Natural killer cell treated with Interleukin-12 subunit alpha and Interleukin-12 subunit beta and Interleukin-15 and Interleukin-18, amount 100 ng/mL, for 72 hours (primary cell): Measurements from ENCODE around the gene ICAM1. TPM values are rescaled to one million over a fixed set of nuclear protein-coding genes. Genes with fewer than 3 reads are reported as not detected.

ENCODE experiments used
- ATAC-seq, 2 donors: fragments of 150-1000 bp; cut with Tn5 transposase in 1 of 2; sonication (Bioruptor Pico), chemical (Tn5 transposase) in 1 of 2; 2 replicates each; pipeline ENCODE4 v1.10.0; 2021
- DNase-seq: peaks from one replicate; pipeline ENCODE4 v3.0.0; 2022; ENCODE audit warnings: low spot score
- H3K27ac Mint-ChIP-seq, 2 donors: 1 replicate in 1 of 2; 2 replicates in 1 of 2; pipeline ENCODE4 v1.8.0; 2022; ENCODE audit warnings: mixed read lengths in 2 of 2, mild to moderate bottlenecking in 1 of 2, moderate library complexity in 1 of 2
- H3K27me3 Mint-ChIP-seq, 2 donors: 1 replicate in 1 of 2; 2 replicates in 1 of 2; pipeline ENCODE4 v1.8.0; 2022; ENCODE audit warnings: mixed read lengths in 2 of 2
- H3K36me3 Mint-ChIP-seq: one replicate; pipeline ENCODE4 v1.8.0; 2022; ENCODE audit warnings: mixed read lengths
- H3K4me1 Mint-ChIP-seq, 2 donors: 1 replicate in 1 of 2; 2 replicates in 1 of 2; pipeline ENCODE4 v1.8.0; 2022; ENCODE audit warnings: low read depth in 2 of 2, mixed read lengths in 2 of 2, mild to moderate bottlenecking in 1 of 2
- H3K4me3 Mint-ChIP-seq: one replicate; pipeline ENCODE4 v1.8.0; 2022; ENCODE audit warnings: mixed read lengths
- H3K9me3 Mint-ChIP-seq: 2 replicates; pipeline ENCODE4 v1.8.0; 2022; ENCODE audit warnings: mixed read lengths
- total RNA-seq, 2 donors: library from RNA; stranded (reverse); gene quantifications; one replicate each; pipeline ENCODE4 v1.2.3, GENCODE V29; 2022

The ICAM1 gene
- total RNA-seq, 2 donors from 2014 or later: 106 to 264 TPM

DNA sequence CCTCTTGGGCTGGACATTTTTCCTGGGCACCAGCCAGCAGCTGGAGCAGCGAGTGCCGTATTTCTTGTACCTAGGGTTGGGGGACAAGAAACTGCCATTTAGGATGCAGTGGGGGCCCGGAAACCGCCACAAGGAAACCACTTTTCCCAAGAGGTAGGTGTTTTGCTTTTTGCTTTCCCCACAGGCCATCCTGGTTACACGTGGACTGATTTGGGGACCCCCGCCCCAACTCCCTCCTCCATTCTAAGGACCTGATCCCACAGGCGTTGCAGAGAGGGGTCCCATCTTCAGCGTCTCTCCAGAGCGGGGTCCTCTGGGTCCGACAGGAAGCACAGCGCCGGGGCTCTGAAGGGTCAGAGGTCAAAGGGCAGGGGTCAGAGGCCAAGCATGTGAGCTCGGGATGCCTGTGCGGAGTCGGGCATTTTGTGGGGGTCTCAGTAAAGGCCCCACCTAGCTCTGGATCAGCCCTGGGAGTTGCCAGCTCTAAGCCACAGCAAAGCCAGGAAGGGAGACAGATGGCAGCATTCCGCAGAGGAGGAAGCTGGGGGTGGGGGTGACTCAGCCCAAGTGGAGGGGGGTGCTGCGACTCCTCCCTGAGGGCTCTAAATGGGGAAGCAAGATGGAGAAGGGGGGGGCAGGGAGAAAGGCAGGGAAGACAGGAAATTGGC, 34.4 kb downstream of the ICAM1 start:
- Mint-ChIP-seq H3K9me3 (no peaks in the 10 kb centered on the region), H3K36me3 (no peaks in the 10 kb centered on the region), H3K27me3 (no peaks in the 10 kb centered on the region), H3K4me1 (no peaks in the 10 kb centered on the region), H3K27ac (no peak overlapping the region), H3K4me3 (no peak overlapping the region)
- ATAC-seq (no peak), DNase-seq (no peak)

DNA sequence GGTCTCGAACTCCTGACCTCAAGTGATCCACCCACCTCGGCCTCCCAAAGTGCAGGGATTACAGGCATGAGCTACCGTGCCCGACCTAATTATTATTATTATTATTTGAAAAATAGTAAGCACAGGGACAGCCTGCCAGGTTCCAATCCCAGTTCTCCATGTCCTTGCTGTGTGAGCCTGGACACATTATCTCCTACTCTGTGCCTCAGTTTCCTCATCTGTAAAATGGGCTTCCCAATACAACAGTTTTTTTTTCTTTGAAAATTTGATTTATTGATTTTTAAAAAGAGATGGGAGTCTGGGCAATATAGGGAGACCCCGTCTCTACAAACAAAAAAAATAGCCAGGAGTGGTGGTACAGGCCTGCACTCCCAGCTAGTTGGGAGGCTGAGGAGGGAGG, 35.4 kb downstream of the ICAM1 start:
- Mint-ChIP-seq H3K9me3 (no peaks in the 10 kb centered on the region), H3K27ac (no peak overlapping the region), H3K4me3 (no peak overlapping the region), H3K36me3 (no peaks in the 10 kb centered on the region), H3K4me1 (no peaks in the 10 kb centered on the region), H3K27me3 (no peaks in the 10 kb centered on the region)
- no peak for ATAC-seq
- no peak for DNase-seq

GRCh38 chr19:10309423-10309822, 38.5 kb downstream of the ICAM1 start, which contains the start of gene ZGLP1:
ZGLP1 (minus strand) TSS chr19:10309815.
- H3K9me3 Mint-ChIP-seq: no peaks in the 10 kb centered on the region
- ATAC-seq (no peak), DNase-seq (no peak)
- no peaks in the 10 kb centered on the region for H3K36me3 Mint-ChIP-seq
- H3K4me1 Mint-ChIP-seq: peaks cover under 1 to 2% of the 10 kb centered on the region in 2 donors
- no peaks in the 10 kb centered on the region for H3K27me3 Mint-ChIP-seq
- no peak within 1 kb of the TSS for H3K4me3 Mint-ChIP-seq
- no peak within 1 kb of the TSS for H3K27ac Mint-ChIP-seq

DNA sequence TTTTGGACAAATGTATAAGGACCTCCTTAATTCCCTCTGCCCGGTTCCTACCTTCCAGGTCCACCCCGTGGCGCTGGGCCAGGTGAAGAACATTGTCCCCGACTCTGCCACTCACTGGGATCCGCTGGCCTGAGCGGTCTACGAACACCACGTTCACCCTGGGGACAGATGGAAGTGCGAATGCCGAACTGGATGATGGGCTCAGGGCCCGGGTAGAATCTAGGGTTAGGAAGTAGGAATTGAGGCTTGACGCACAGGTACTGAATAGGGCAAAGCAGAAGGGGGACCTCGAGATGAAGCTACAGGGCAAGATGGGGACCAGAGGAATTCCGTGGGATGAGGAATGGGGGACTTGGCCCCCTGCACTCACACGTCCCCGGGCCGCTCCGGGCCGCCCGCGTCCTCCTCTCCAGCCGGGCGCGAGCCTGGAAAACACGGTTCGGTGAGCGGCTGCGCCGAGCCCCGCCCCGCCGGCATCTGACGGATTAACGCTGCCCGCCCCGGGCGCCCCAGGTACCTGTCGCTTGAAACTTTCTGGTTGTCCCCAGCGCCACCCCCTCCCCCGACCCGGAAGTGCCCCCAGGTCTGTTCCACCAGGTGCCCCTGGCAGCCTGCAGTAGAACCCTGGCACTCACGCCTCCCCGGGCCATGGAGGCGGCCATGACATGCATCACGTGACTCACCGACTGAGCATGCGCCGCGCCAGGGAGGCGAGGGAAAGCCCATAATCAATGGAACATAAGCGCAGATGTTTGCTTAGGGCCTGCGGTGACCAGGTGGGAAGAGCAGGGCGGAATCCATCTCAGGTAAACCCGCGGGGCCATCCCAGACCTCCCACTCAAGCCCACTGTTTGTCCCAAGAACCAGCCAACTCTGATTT, 44.7 kb downstream of the ICAM1 start, which contains the start of gene FDX2:
TSS of gene FDX2 (minus strand) at position 681 of the 880 bp plus-strand sequence. CDS start at position 662, 19 bp downstream.
- Mint-ChIP-seq H3K27ac (peak within 1 kb of the TSS; percentile 46 to 76), H3K36me3 (peaks cover 17% of the 10 kb centered on the region), H3K4me3 (peak within 1 kb of the TSS; percentile 95), H3K4me1 (peaks cover 13 to 20% of the 10 kb centered on the region in 2 donors), H3K9me3 (no peaks in the 10 kb centered on the region), H3K27me3 (no peaks in the 10 kb centered on the region)
- peak; percentile 88 to 90 for ATAC-seq
- DNase-seq: peak; percentile 84

GRCh38 chr19:10316229-10317044, 45.5 kb downstream of the ICAM1 start:
- peak overlapping the region; percentile 46 to 76 for H3K27ac Mint-ChIP-seq
- H3K36me3 Mint-ChIP-seq: peaks cover 17% of the 10 kb centered on the region
- DNase-seq: no peak
- no peaks in the 10 kb centered on the region for H3K27me3 Mint-ChIP-seq
- ATAC-seq: peak in 1 of 2 donors; percentile 12
- H3K4me3 Mint-ChIP-seq: peak overlapping the region; percentile 95
- peaks cover 13 to 20% of the 10 kb centered on the region in 2 donors for H3K4me1 Mint-ChIP-seq
- no peaks in the 10 kb centered on the region for H3K9me3 Mint-ChIP-seq

DNA sequence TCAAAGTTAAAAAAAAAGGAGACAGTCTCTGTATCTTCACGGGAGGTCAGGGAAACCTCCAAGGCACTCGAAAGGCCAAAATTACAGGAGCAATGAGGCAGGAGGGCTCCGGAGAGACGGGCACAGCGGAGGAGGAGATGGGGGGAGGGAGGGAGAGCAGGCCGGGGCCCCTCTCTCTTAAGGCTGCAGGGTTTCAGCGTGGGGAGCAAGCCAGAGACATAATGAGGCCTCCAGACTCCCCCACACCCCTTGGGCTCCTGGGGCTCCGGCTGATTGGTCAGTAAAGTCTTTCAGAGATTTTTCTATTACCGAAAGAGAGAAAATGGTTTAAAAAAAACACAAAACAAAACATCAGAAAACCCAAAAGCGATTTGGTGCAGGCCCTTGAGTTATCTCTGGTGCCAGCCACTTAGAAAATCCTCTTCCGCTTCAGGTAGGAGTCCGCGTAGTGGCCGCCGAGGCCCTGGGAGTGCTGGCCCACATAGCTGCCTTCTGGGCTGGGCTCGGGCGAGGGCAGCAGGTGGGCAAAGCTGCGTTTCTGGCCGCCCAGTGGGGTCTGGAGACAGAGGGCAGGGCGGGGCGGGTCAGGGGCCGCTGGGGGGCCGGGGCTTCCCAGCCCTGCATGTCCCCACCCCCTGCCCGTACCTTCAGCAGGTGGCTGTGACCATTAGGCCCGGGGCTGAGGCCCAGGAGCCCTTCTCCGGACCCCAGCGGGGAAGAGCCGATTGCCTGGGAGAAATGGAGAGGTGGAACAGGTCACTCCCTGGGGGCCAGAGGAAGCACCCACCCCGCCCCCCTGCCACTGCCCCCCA, 46.3 kb downstream of the ICAM1 start:
- Mint-ChIP-seq H3K36me3 (peaks cover 23% of the 10 kb centered on the region), H3K27ac (no peak overlapping the region), H3K27me3 (no peaks in the 10 kb centered on the region), H3K4me3 (no peak overlapping the region), H3K4me1 (peaks cover 15 to 20% of the 10 kb centered on the region in 2 donors), H3K9me3 (no peaks in the 10 kb centered on the region)
- ATAC-seq: no peak
- DNase-seq: no peak

DNA sequence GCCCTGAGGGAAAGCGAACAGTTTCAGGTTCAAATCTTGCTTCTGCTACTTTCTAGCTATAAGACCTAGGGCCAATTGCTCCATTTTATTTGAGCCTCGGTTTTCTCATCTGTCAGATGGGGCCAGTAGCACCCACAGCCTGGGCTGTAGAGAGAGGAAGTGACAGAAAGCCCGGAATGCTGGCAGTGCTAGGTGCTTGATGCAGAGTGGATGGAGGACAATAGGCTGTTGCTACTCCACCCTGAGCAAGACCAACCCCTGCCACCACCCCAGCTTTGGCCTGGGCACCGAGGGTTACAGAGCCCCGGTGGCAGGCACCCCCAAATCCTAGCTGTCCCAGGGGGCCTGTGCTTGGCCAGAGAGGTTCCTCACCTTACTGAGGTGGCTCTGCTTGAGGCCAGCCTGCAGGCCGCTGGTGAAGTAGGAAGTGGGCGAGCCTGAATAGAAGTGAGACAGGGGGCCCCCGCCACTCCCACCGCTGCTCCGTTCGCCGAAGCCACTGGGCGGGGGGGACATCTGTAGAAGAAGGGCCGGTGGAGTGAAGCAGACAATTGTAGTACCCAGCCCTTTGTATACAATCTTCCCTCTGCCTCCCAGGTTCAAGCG, 47.0 kb downstream of the ICAM1 start:
- DNase-seq (no peak), ATAC-seq (no peak)
- peaks cover 23% of the 10 kb centered on the region for H3K36me3 Mint-ChIP-seq
- H3K27me3 Mint-ChIP-seq: no peaks in the 10 kb centered on the region
- H3K4me3 Mint-ChIP-seq: no peak overlapping the region
- H3K9me3 Mint-ChIP-seq: no peaks in the 10 kb centered on the region
- H3K27ac Mint-ChIP-seq: no peak overlapping the region
- H3K4me1 Mint-ChIP-seq: peaks cover 15 to 20% of the 10 kb centered on the region in 2 donors

GRCh38 chr19:10318807-10319682, 48.1 kb downstream of the ICAM1 start:
- no peaks in the 10 kb centered on the region for H3K9me3 Mint-ChIP-seq
- ATAC-seq: no peak
- no peak overlapping the region for H3K27ac Mint-ChIP-seq
- H3K36me3 Mint-ChIP-seq: peaks cover 23% of the 10 kb centered on the region
- peaks cover 15 to 20% of the 10 kb centered on the region in 2 donors for H3K4me1 Mint-ChIP-seq
- no peak overlapping the region for H3K4me3 Mint-ChIP-seq
- no peaks in the 10 kb centered on the region for H3K27me3 Mint-ChIP-seq
- DNase-seq: no peak

GRCh38 chr19:10320602-10321416, 49.9 kb downstream of the ICAM1 start:
- H3K27me3 Mint-ChIP-seq: no peaks in the 10 kb centered on the region
- H3K36me3 Mint-ChIP-seq: peaks cover 15% of the 10 kb centered on the region
- ATAC-seq: peak; percentile 21 to 23
- no peak overlapping the region for H3K27ac Mint-ChIP-seq
- no peak for DNase-seq
- no peaks in the 10 kb centered on the region for H3K9me3 Mint-ChIP-seq
- no peak overlapping the region for H3K4me3 Mint-ChIP-seq
- peaks cover 5 to 6% of the 10 kb centered on the region in 2 donors for H3K4me1 Mint-ChIP-seq

DNA sequence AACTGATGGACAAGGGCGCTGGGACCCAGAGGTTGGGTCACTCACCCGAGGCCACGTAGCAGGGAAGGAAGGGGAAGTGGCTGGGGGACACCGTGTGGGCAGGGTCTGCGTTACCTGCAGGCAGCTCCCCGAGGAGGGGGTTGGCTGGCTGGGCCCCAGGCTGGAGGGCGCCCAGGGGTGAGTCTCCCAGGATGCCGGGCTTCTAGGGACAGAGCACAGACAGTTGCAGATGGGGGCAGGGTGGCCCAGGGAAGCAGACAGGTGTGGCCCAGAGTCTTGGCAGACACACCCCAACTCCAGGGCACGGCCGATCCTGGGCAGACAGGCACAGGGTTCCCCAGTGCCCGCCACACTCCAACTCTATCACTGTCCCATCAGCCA, 50.5 kb downstream of the ICAM1 start:
- Mint-ChIP-seq H3K36me3 (peaks cover 12% of the 10 kb centered on the region), H3K27ac (no peak overlapping the region), H3K27me3 (no peaks in the 10 kb centered on the region), H3K4me3 (no peak overlapping the region), H3K9me3 (no peaks in the 10 kb centered on the region), H3K4me1 (peaks cover 0 to 2% of the 10 kb centered on the region in 2 donors)
- no peak for DNase-seq
- peak in 1 of 2 donors; percentile 33 for ATAC-seq
